ENCODE data around the gene TOX4. TPM values are rescaled to one million over a fixed set of nuclear protein-coding genes. Genes with fewer than 3 reads are reported as not detected.

TOX4 gene
- total and polyA plus RNA-seq, 2 of the 8 experiments (the other 6 are each of a cell fraction or from before 2014, with no cell fraction given): 51.5 to 58.3 TPM

- peak; percentile 8 to 94; a peak in 1 of 4 replicates for TF ChIP-seq HDAC2 (IDR thresholded peaks at IDR 0.05; ENCODE audit: borderline replicate concordance in 1 of 2, low read depth in 2 of 2, low read length in 2 of 2)
- peak; percentile 92 for TF ChIP-seq CREB1 (IDR thresholded peaks at IDR 0.05)
- peak; percentile 65 for TF ChIP-seq TAF7 (optimal IDR thresholded peaks at IDR 0.05; ENCODE audit: borderline replicate concordance, low read depth, low read length)
- peak; percentile 50 for TF ChIP-seq PHF8 (conservative IDR thresholded peaks at IDR 0.05; ENCODE audit: low read depth, low read length)
- no peak for TF ChIP-seq BACH1 (IDR thresholded peaks at IDR 0.05; ENCODE audit: low read length)
- TF ChIP-seq EGR1 (IDR thresholded peaks at IDR 0.05; ENCODE audit: borderline replicate concordance, low read depth, low read length): peak; percentile 86; the same call in 1 of the 2 replicates
- TF ChIP-seq, protein P1, sequence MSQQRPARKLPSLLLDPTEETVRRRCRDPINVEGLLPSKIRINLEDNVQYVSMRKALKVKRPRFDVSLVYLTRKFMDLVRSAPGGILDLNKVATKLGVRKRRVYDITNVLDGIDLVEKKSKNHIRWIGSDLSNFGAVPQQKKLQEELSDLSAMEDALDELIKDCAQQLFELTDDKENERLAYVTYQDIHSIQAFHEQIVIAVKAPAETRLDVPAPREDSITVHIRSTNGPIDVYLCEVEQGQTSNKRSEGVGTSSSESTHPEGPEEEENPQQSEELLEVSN (IDR thresholded peaks at IDR 0.05): no peak
- no peak; the same call in 1 of the 2 replicates for TF ChIP-seq KDM5A (IDR thresholded peaks at IDR 0.05; ENCODE audit: low read length)
- peak in 1 of 2 experiments; percentile 94; a peak in 2 of 4 replicates for TF ChIP-seq SIN3A (conservative IDR thresholded peaks at IDR 0.05 in 1 of 2, IDR thresholded peaks at IDR 0.05 in 1 of 2; ENCODE audit: low read depth in 1 of 2, low read length in 2 of 2)
- TF ChIP-seq BCL11A (IDR thresholded peaks at IDR 0.05; ENCODE audit: low read depth in 2 of 2, low read length in 2 of 2): no peak
- no peak for TF ChIP-seq SUZ12 (IDR thresholded peaks at IDR 0.05; ENCODE audit: low read length)
- TF ChIP-seq CHD2 (IDR thresholded peaks at IDR 0.05; ENCODE audit: low read length): peak; percentile 52; the same call in 1 of the 2 replicates
- TF ChIP-seq RNF2 (IDR thresholded peaks at IDR 0.05; ENCODE audit: borderline replicate concordance, low read depth, low read length, missing control alignments, poor library complexity, severe bottlenecking): no peak
- TF ChIP-seq, protein P2, sequence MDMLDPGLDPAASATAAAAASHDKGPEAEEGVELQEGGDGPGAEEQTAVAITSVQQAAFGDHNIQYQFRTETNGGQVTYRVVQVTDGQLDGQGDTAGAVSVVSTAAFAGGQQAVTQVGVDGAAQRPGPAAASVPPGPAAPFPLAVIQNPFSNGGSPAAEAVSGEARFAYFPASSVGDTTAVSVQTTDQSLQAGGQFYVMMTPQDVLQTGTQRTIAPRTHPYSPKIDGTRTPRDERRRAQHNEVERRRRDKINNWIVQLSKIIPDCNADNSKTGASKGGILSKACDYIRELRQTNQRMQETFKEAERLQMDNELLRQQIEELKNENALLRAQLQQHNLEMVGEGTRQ (IDR thresholded peaks at IDR 0.05; ENCODE audit: low read length): no peak
- TF ChIP-seq MAFK (IDR thresholded peaks at IDR 0.05; ENCODE audit: low read depth, low read length): no peak
- no peak for TF ChIP-seq CBX5 (IDR thresholded peaks at IDR 0.05; ENCODE audit: low read depth, low read length)
- no peak for TF ChIP-seq CBX8 (IDR thresholded peaks at IDR 0.05; ENCODE audit: borderline replicate concordance, low read depth, low read length)
- peak; percentile 41 to 53; a peak in 3 of 4 replicates for TF ChIP-seq RAD21 (IDR thresholded peaks at IDR 0.05 in 1 of 2, conservative IDR thresholded peaks at IDR 0.05 in 1 of 2; ENCODE audit: low read depth in 2 of 2, low read length in 2 of 2)
- TF ChIP-seq SIX5 (IDR thresholded peaks at IDR 0.05; ENCODE audit: low read depth, low read length): no peak; the same call in 1 of the 2 replicates
- TF ChIP-seq MAX (IDR thresholded peaks at IDR 0.05): peak; percentile 40; the same call in 1 of the 2 replicates
These were observed at the start of gene TOX4, which contains the start of gene RAB2B (continued) for GRCh38 chr14:21476925-21477681.
